H1 (cell line): ENCODE measurements around the gene THBS1. TPM values are rescaled to one million over a fixed set of nuclear protein-coding genes. Genes with fewer than 3 reads are reported as not detected.

ENCODE experiments used
- CTCF ChIA-PET: fragments of 300-600 bp; sonication (Branson Sonifier 250); formaldehyde crosslinking; loops from one replicate; lab custom pipeline; 2021; ENCODE audit not compliant: partially characterized antibody; lab: Charles Lee
- POLR2A ChIA-PET: fragments of 300-600 bp; sonication (Branson Sonifier 250); formaldehyde crosslinking; loops from one replicate; lab custom pipeline; 2021; ENCODE audit warnings: inconsistent platforms; ENCODE audit not compliant: partially characterized antibody; lab: Charles Lee
- DNase-seq, 2 experiments: peaks; one replicate each; pipeline versions ENCODE4 v3.0.0 to v3.0.0-alpha.2; 2010 to 2022; ENCODE audit warnings: low spot score in 2 of 2, low read depth in 1 of 2, mixed read lengths in 1 of 2
- FAIRE-seq: peaks from 2 replicates; lab custom pipeline; 2011; peaks lifted over from hg19 to GRCh38; lab: Jason Lieb, UNC
- H2AFZ ChIP-seq: 2 replicates; pipeline ENCODE4 v1.8.1; 2012; ENCODE audit warnings: low read length, inconsistent platforms
- H2AK5ac ChIP-seq: 2 replicates; pipeline ENCODE4 v1.6.1; 2013; ENCODE audit warnings: low read depth, low read length
- H2BK120ac ChIP-seq: replicated peaks from 2 replicates; pipeline ENCODE3; 2013; ENCODE audit warnings: low read depth, low read length, inconsistent platforms
- H2BK12ac ChIP-seq: 2 replicates; pipeline ENCODE4 v1.6.1; 2013; ENCODE audit warnings: low read depth, low read length
- H2BK15ac ChIP-seq: 2 replicates; pipeline ENCODE4 v1.6.1; 2013; ENCODE audit warnings: low read length
- H2BK20ac ChIP-seq: 2 replicates; pipeline ENCODE4 v1.6.1; 2013; ENCODE audit warnings: low read length
- H2BK5ac ChIP-seq: 2 replicates; pipeline ENCODE4 v1.6.1; 2013; ENCODE audit warnings: low read depth, low read length
- H3K14ac ChIP-seq: 2 replicates; pipeline ENCODE4 v1.6.1; 2013; ENCODE audit warnings: inconsistent platforms; ENCODE audit not compliant: insufficient read length
- H3K18ac ChIP-seq: 2 replicates; pipeline ENCODE4 v1.6.1; 2013; ENCODE audit warnings: low read length; ENCODE audit errors: extremely low read depth
- H3K23ac ChIP-seq: 2 replicates; pipeline ENCODE4 v1.6.1; 2013; ENCODE audit warnings: inconsistent platforms; ENCODE audit not compliant: insufficient read length
- H3K23me2 ChIP-seq: 2 replicates; pipeline ENCODE4 v1.6.1; 2013; ENCODE audit warnings: low read depth, low read length
- H3K27ac ChIP-seq: 2 replicates; pipeline ENCODE4 v1.6.1; 2011; ENCODE audit warnings: low read depth, low read length, inconsistent platforms
- H3K27me3 ChIP-seq, 4 experiments: replicated peaks in 1 of 4; 1 replicate in 1 of 4; 2 replicates in 3 of 4; pipeline versions ENCODE4 v1.6.1 to v1.8.1; 2011 to 2013; ENCODE audit warnings: low read length in 3 of 4, mild to moderate bottlenecking in 3 of 4, inconsistent platforms in 2 of 4, mixed read lengths in 2 of 4, moderate library complexity in 1 of 4; ENCODE audit not compliant: control insufficient read depth in 3 of 4, insufficient read depth in 3 of 4; ENCODE audit errors: extremely low read depth in 1 of 4
- H3K36me3 ChIP-seq, 4 experiments: 2 replicates each; pipeline versions ENCODE4 v1.6.1 to v1.8.1; 2011 to 2013; ENCODE audit warnings: mild to moderate bottlenecking in 4 of 4, low read length in 3 of 4, moderate library complexity in 2 of 4, control low read depth in 1 of 4, inconsistent platforms in 1 of 4; ENCODE audit not compliant: insufficient read depth in 4 of 4, control insufficient read depth in 2 of 4
- H3K4ac ChIP-seq: replicated peaks from 2 replicates; pipeline ENCODE3; 2013; ENCODE audit warnings: low read length, low read depth, mixed read lengths, inconsistent platforms; ENCODE audit not compliant: insufficient read length
- H3K4me1 ChIP-seq, 4 experiments: replicated peaks in 1 of 4; 1 replicate in 1 of 4; 2 replicates in 3 of 4; pipeline versions ENCODE4 v1.6.1 to v1.8.1; 2011 to 2013; ENCODE audit warnings: low read length in 3 of 4, inconsistent platforms in 2 of 4, mixed read lengths in 1 of 4; ENCODE audit not compliant: insufficient read depth in 4 of 4, control insufficient read depth in 3 of 4
- H3K4me2 ChIP-seq, 2 experiments: 2 replicates each; pipeline versions ENCODE4 v1.6.1 to v1.8.1; 2011 to 2013; ENCODE audit warnings: low read depth in 2 of 2, low read length in 2 of 2, control low read depth in 1 of 2, inconsistent platforms in 1 of 2, mild to moderate bottlenecking in 1 of 2; ENCODE audit not compliant: insufficient read depth in 1 of 2
- H3K4me3 ChIP-seq, 4 experiments: fragments of 200-600, 300-600 bp in 1 of 4; sonication (generic), shearing (Covaris generic), sonication (Bioruptor Twin) in 1 of 4; 2 replicates each; pipeline versions ENCODE4 v1.5.1 to v1.8.1; 2011 to 2016; ENCODE audit warnings: low read length in 4 of 4, low read depth in 3 of 4, control low read depth in 2 of 4, inconsistent platforms in 2 of 4, mild to moderate bottlenecking in 2 of 4, mixed read lengths in 1 of 4, moderate library complexity in 1 of 4; ENCODE audit not compliant: insufficient read depth in 2 of 4; ENCODE audit errors: extremely low read depth in 1 of 4
- H3K56ac ChIP-seq: replicated peaks from 2 replicates; pipeline ENCODE3; 2013; ENCODE audit warnings: low read depth, mild to moderate bottlenecking, mixed read lengths, low read length, inconsistent platforms; ENCODE audit not compliant: insufficient read length
- H3K79me1 ChIP-seq: 2 replicates; pipeline ENCODE4 v1.6.1; 2013; ENCODE audit warnings: low read depth, low read length, control low read depth
- H3K79me2 ChIP-seq, 2 experiments: 2 replicates each; pipeline versions ENCODE4 v1.6.1 to v1.8.1; 2012 to 2013; ENCODE audit warnings: low read length in 2 of 2, mild to moderate bottlenecking in 2 of 2, inconsistent platforms in 1 of 2; ENCODE audit not compliant: insufficient read depth in 2 of 2, control insufficient read depth in 1 of 2
- H3K9ac ChIP-seq, 4 experiments: replicated peaks in 1 of 4; 1 replicate in 1 of 4; 2 replicates in 3 of 4; pipeline versions ENCODE4 v1.6.1 to v1.8.1; 2011 to 2013; ENCODE audit warnings: low read depth in 3 of 4, low read length in 3 of 4, control low read depth in 2 of 4, mild to moderate bottlenecking in 2 of 4, moderate library complexity in 2 of 4, inconsistent platforms in 1 of 4; ENCODE audit errors: extremely low read depth in 1 of 4
- H3K9me3 ChIP-seq, 2 experiments: 2 replicates each; pipeline versions ENCODE4 v1.6.1 to v1.8.1; 2012 to 2013; ENCODE audit warnings: mild to moderate bottlenecking in 2 of 2, moderate library complexity in 2 of 2, control low read depth in 1 of 2, inconsistent platforms in 1 of 2, low read depth in 1 of 2, low read length in 1 of 2, mixed read lengths in 1 of 2; ENCODE audit not compliant: insufficient read depth in 2 of 2
- H4K20me1 ChIP-seq, 2 experiments: replicated peaks in 1 of 2; 2 replicates each; pipeline versions ENCODE3 to v1.8.1; 2011 to 2013; ENCODE audit warnings: inconsistent platforms in 2 of 2, low read length in 2 of 2, mild to moderate bottlenecking in 1 of 2; ENCODE audit not compliant: insufficient read depth in 2 of 2, control insufficient read depth in 1 of 2
- H4K5ac ChIP-seq: 2 replicates; pipeline ENCODE4 v1.6.1; 2013; ENCODE audit warnings: low read length, low read depth, mixed read lengths, inconsistent platforms; ENCODE audit not compliant: insufficient read length
- H4K8ac ChIP-seq: 2 replicates; pipeline ENCODE4 v1.8.0; 2013; ENCODE audit warnings: mild to moderate bottlenecking, moderate library complexity, low read length, inconsistent platforms; ENCODE audit not compliant: insufficient read depth; ENCODE audit errors: extremely low read depth
- H4K91ac ChIP-seq: replicated peaks from 2 replicates; pipeline ENCODE3; 2013; ENCODE audit warnings: low read length, mixed read lengths, inconsistent platforms; ENCODE audit not compliant: insufficient read length
- CBX8 ChIP-seq: fragments of 300-800, 300-1000 bp; sonication (generic); IDR thresholded peaks from 2 replicates; pipeline ENCODE4 v1.7.1; 2016; ENCODE audit warnings: low read depth, low read length, borderline replicate concordance
- MAFK ChIP-seq: IDR thresholded peaks from 2 replicates; pipeline ENCODE4 v1.6.1; 2012; ENCODE audit warnings: low read depth, mild to moderate bottlenecking, improper control_type of control experiment, low read length
- SIX5 ChIP-seq: IDR thresholded peaks from 2 replicates; pipeline ENCODE4 v1.6.1; 2011; ENCODE audit warnings: mild to moderate bottlenecking, low read depth, low read length
- WGBS, 2 experiments: shearing (Covaris generic) in 1 of 2; methylation state at CpG; one replicate each; pipeline versions ENCODE4 v1.1.6 to v1.1.7; 2013 to 2015; ENCODE audit warnings: low lambda C conversion rate in 2 of 2, mixed read lengths in 2 of 2, inconsistent platforms in 1 of 2, low coverage in 1 of 2, missing lambda C conversion rate in 1 of 2; ENCODE audit not compliant: insufficient replicate concordance in 2 of 2, insufficient coverage in 1 of 2, insufficient read length in 1 of 2; ENCODE audit errors: extremely low coverage in 1 of 2, missing lambda C conversion rate in 1 of 2; 5-methylcytosine and 5-hydroxymethylcytosine counted together
- polyA plus RNA-seq, 7 experiments: library from polyadenylated mRNA; depleted of rRNA in 3 of 7; stranded (reverse) in 5 of 7; unstranded in 2 of 7; fragments of >200 nt in 5 of 7; fragments of 200-250 nt in 2 of 7; gene quantifications; 1 replicate in 5 of 7; 2 replicates in 1 of 7; 4 replicates in 1 of 7; pipeline versions ENCODE4 v1.2.1 to v1.2.3, GENCODE V29; 2011 to 2013; ENCODE audit warnings: missing spikeins in 2 of 7, mixed read lengths in 2 of 7
- total RNA-seq: library from RNA; stranded (reverse); fragmentation: NEBNext Ultra II Directional; extraction: Animal tissue kit (Norgen Biotek cat#: 25700); gene quantifications from 2 replicates; pipeline ENCODE4 v1.2.1, GENCODE V29; 2021

The THBS1 gene
- total and polyA plus RNA-seq, 2 of the 8 experiments (the other 6 are each of a cell fraction or from before 2014, with no cell fraction given): 10.3 to 63.3 TPM

GRCh38 chr15:39591896-39592315 is 11.0 kb downstream of the THBS1 start:
- Histone ChIP-seq H2BK15ac (no peak overlapping the region), H3K18ac (no peak overlapping the region), H4K5ac (no peak overlapping the region), H3K56ac (no peak overlapping the region), H3K4ac (no peak overlapping the region), H2BK12ac (no peak overlapping the region), H2AFZ (no peak overlapping the region), H2BK20ac (no peak overlapping the region), H2BK5ac (no peak overlapping the region), H3K23me2 (no peaks in the 10 kb centered on the region), H2BK120ac (no peak overlapping the region), H3K79me1 (no peaks in the 10 kb centered on the region), H3K4me1 (no peaks in the 10 kb centered on the region; a peak in 1 of 7 replicates), H4K20me1 (peaks cover 0 to 2% of the 10 kb centered on the region in 2 experiments), H3K9ac (no peak overlapping the region), H3K27me3 (no peaks in the 10 kb centered on the region), H3K9me3 (no peaks in the 10 kb centered on the region), H3K4me2 (no peak overlapping the region), H3K23ac (no peak overlapping the region), H3K4me3 (no peak overlapping the region), H3K79me2 (no peaks in the 10 kb centered on the region), H3K36me3 (peaks cover 56 to 99% (median 83%) of the 10 kb centered on the region in 4 experiments), H3K14ac (no peak overlapping the region), H3K27ac (no peak overlapping the region), H4K8ac (no peak overlapping the region), H4K91ac (no peak overlapping the region), H2AK5ac (no peak overlapping the region)
- POLR2A ChIA-PET: interaction anchor here (1.6 to 16.2 kb wide), 2 partner anchors 10 to 13 kb away, joined by 5 to 117 read pairs; partner anchors contain the start of gene THBS1
- no peak for DNase-seq
- 93% methylated on average over 2 of the region's 2 CpGs; no CpG with 5 or more reads in 1 of the 2 experiments for WGBS, 2 experiments
- FAIRE-seq: no peak
- CTCF ChIA-PET: interaction anchor here (0.6 to 1.9 kb wide), 5 partner anchors 10 to 164 kb away, joined by 4 to 15 read pairs (median 5); no protein-coding TSS in a partner anchor
- TF ChIP-seq CBX8: no peak
- no peak for TF ChIP-seq MAFK
- no peak for TF ChIP-seq SIX5
